NCI-H128 (cell line): ENCODE results near the gene OR6C1.
"Not testable (repeated sequence)": the region's sequence is repeated elsewhere in the genome, so short reads cannot be mapped to it uniquely, and the experiment has no call there.

Experiments
- DNase-seq: peaks from one replicate; lab custom pipeline; 2025; ENCODE audit not compliant: unreplicated experiment; lab: John Stamatoyannopoulos, UW

The OR6C1 gene

DNA sequence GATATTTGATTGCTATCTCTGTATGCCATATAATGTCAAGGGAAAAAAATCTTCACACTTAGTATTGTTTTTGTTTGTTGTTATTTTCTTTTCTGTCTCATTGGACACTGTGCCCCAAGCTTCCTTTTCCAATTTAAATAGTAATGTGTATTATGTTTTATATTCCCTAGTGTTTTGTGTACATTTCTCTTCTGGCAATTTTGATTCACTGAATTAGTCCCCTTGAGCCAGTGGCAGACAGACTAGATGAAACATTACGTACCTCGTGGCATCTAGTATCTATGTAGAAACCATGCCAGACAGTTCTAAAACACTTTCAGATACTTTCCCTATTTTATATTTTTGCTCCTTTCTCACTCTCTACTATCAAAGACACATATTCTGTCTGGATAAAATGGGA is at the start of gene OR6C1:
Gene OR6C1 (plus strand): TSS at position 301 of the 400 bp plus-strand sequence. CDS start 6,257 bp downstream, outside the sequence.
- no peak for DNase-seq

DNA sequence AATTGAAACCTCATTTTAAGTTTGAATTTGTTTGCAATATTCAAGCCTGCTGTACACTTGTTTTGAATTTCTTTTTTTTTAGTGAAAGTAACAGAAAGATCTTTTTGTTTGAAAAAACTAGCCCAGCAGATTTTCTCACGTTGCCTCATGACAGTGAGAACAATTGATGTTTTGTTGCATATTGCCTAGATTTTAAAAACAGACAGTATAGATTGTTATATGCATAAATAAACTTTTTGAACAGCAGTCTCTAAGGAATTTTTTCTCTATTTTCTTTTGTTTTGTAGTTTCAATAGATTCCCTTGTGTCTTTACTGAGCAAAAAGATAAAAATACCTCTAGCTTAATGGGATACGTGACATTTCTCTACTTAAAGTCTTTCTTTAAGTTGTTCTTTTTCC is 33.2 kb upstream of the OR6C1 start:
- no peak for DNase-seq

DNA sequence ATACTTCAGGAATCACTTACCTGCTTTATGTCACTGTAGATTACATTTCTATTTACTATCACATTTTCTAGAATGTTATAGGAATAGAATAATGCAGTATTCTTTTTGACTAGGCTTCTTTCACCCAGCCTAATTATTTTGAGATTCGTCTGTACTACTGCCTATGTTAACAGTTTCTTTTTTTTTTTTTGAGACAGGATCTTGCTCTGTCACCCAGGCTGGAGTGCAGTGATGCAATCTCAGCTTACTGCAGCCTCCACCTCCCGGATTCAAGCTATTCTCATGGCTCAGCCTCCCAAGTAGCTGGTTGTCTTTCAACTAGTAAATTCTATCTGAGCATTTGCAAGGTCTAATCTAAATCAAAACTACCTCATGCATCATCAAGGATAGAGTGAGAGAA is 24.1 kb upstream of the OR6C1 start:
- no peak for DNase-seq

DNA sequence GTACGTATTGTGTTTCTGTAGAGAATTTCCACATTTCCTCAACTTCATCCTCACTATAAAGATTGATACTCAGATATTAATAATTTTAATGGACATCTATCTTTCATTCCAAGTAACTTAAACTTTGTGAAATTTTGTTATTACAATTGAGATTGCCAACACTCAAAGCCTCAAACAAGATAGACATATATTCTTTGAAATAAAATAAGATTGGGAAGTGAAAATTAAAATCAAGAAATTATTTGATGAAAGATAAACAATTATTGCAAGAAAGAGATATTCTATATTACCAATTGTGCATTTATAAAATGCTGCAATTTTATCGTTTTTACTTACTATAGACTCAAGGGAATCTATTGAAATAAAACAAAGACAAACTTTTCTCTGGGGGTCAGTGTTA is 17.7 kb upstream of the OR6C1 start, which contains the start of gene OR6C6:
Gene OR6C6 (minus strand): TSS at position 101 of the 400 bp plus-strand sequence. CDS start 1,337 bp downstream, outside the sequence.
- DNase-seq, result no peak

DNA sequence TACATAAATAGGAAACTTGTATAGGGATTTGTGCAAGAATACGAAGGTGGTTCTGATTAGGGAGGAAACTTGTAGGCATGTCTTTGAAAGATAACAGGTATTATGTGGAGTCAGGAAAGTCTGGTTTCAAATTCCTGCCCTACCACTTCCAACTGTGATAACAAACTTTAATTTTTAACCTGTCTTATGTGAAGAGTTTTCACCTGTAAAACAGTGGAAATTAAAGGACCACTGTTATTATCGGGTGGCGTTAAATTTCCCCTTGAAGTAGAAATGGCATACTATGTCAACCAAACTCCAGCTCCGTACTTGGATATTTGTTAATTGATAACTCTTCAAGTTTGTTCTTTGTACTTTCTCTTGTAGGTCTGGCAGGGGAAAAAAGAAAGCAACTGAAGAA is 6.1 kb downstream of the OR6C1 start:
- no peak for DNase-seq

DNA sequence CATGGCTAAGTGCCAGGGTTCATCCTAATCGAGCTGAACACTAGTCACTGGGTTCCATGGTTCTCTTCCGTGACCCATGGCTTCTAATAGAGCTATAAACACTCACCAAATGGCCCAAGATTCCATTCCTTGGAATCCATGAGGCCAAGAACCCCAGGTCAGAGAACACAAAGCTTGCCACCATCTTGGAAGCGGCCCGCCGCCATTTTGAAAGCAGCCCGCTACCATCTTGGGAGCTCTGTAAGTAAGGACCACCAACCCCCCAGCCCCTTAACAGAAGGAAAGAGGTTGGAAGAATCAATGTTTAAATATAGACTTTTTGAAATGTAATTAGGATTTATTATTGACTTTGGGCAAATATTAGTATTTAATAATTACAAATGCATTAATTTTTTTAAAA is 11.7 kb downstream of the OR6C1 start:
- not testable (repeated sequence) for DNase-seq

DNA sequence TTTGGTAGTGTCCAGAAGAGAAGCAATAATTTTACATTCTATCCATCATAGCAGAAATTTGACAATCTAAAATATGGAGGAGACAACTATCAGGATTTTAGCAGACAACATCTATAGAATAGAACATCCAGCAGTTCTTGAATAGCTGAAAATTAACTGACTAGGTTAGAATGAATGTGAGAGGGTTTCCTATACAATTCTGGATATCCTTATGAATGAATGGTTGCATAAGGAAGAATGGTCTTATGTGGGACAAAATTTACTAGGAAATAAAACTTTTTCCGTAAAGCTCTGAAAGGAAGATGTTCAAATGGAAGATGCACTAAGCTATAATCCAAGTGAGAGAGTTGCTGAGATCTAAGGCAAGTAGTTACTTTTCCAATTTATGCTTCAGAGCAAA is 16.3 kb downstream of the OR6C1 start, which contains the start of gene OR6C3:
Gene OR6C3 (plus strand): TSS at position 301 of the 400 bp plus-strand sequence. CDS start 955 bp downstream, outside the sequence.
- no peak for DNase-seq

DNA sequence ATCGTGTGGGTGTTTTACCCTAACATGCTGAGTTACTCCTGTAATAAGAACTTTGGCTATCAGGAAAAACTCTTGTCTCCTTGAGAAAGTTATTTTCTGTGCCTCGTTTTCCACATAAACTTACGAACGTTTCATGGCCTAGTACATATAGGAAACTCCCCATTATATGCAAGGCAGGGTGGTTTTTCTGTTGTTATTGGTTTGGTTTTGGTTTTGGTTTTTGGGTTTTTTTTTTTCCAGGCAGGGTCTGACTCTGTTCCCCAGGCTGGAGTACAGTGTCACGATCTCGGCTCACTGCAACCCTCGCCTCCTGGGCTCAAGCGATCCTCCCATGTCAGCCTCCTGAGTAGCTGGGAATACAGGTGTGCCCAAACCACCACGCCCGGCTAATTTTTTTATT is 21.9 kb downstream of the OR6C1 start:
- no peak for DNase-seq

DNA sequence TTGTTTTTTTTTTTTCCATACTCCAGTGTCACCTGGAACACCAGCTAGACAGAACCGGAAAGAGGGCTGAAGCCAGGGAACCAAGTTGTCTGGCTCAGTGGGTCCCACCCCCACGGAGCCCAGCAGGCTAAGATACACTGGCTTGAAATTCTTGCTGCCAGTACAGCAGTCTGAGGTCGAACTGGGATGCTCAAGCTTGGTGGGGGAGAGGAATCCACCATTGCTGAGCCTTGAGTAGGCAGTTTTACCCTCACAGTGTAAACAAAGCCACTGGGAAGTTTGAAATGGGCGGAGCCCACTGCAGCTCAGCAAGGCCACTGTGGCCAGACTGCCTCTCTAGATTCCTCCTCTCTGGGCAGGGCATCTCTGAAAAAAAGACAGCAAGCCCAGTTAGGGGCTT is 41.2 kb downstream of the OR6C1 start:
- not testable (repeated sequence) for DNase-seq

DNA sequence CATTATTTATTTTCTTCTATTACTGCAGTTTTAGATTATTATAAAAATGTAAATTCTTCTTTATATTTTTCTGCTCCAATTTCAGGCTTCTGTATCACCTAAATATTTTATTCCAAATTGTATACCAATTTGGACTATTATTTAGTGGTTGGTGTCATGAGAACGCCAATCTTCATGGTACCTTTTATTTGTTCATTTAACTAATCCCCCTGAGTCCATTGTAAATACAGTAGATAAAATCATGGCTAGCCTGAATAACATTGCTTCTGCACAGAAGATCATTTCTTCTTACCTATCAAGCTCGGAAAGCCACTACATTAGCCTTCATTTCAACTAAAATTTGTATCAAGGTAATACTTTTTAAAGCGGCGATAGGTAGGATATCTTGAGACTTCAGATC is 48.5 kb downstream of the OR6C1 start, which contains the start of gene OR6C75:
Gene OR6C75 (plus strand): TSS at position 301 of the 400 bp plus-strand sequence. CDS start 2,136 bp downstream, outside the sequence.
- no peak for DNase-seq

DNA sequence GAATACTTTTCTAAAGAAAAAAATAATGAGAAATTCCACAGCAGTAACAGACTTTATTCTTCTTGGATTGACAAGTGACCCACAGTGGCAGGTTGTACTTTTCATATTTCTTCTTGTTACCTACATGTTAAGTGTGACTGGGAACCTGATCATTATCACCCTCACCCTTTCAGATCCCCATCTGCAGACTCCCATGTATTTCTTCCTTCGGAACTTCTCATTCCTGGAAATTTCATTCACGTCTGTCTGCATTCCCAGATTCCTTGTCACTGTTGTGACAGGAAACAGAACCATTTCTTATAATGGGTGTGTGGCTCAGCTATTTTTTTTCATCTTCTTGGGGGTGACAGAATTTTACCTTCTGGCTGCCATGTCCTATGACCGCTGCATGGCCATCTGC is 50.9 kb downstream of the OR6C1 start:
- no peak for DNase-seq
